H9 (cell line): ENCODE results near the gene SNCA. TPM values are rescaled to one million over a fixed set of nuclear protein-coding genes. Genes with fewer than 3 reads are reported as not detected.

Source experiments
- DNase-seq: peaks from one replicate; pipeline ENCODE4 v3.0.0-alpha.2; 2017
- H2AFZ ChIP-seq: one replicate; pipeline ENCODE4 v1.6.1; 2013; ENCODE audit warnings: mild to moderate bottlenecking, low read length, control low read depth, moderate library complexity
- H2AK5ac ChIP-seq: 2 replicates; pipeline ENCODE4 v1.6.1; 2013; ENCODE audit warnings: low read length, control low read depth, mixed read lengths; ENCODE audit not compliant: insufficient read length
- H2BK120ac ChIP-seq: one replicate; pipeline ENCODE4 v1.6.1; 2013; ENCODE audit warnings: low read depth, mild to moderate bottlenecking, low read length, control low read depth, inconsistent platforms; ENCODE audit not compliant: poor library complexity, severe bottlenecking
- H2BK12ac ChIP-seq: 2 replicates; pipeline ENCODE4 v1.6.1; 2013; ENCODE audit warnings: low read length, control low read depth, mixed read lengths, low read depth; ENCODE audit not compliant: insufficient read length
- H2BK15ac ChIP-seq: 2 replicates; pipeline ENCODE4 v1.6.1; 2013; ENCODE audit warnings: low read depth, low read length, control low read depth
- H2BK20ac ChIP-seq: one replicate; pipeline ENCODE4 v1.6.1; 2013; ENCODE audit warnings: low read depth, mild to moderate bottlenecking, low read length, control low read depth, inconsistent platforms; ENCODE audit not compliant: poor library complexity, severe bottlenecking
- H2BK5ac ChIP-seq: 2 replicates; pipeline ENCODE4 v1.6.1; 2013; ENCODE audit warnings: low read length, control low read depth, mixed read lengths; ENCODE audit not compliant: insufficient read length
- H3K14ac ChIP-seq: 2 replicates; pipeline ENCODE4 v1.6.1; 2013; ENCODE audit warnings: low read length, control low read depth; ENCODE audit not compliant: insufficient read depth
- H3K18ac ChIP-seq: 2 replicates; pipeline ENCODE4 v1.6.1; 2013; ENCODE audit warnings: low read depth, mild to moderate bottlenecking, mixed read lengths, low read length, control low read depth; ENCODE audit not compliant: insufficient read length
- H3K23ac ChIP-seq: 2 replicates; pipeline ENCODE4 v1.6.1; 2013; ENCODE audit warnings: low read length, control low read depth, mixed read lengths, low read depth; ENCODE audit not compliant: insufficient read length
- H3K23me2 ChIP-seq: 2 replicates; pipeline ENCODE4 v1.6.1; 2013; ENCODE audit warnings: low read depth, mild to moderate bottlenecking, mixed read lengths, low read length, control low read depth; ENCODE audit not compliant: insufficient read length, poor library complexity, severe bottlenecking
- H3K27ac ChIP-seq: 2 replicates; pipeline ENCODE4 v1.5.1; 2013; ENCODE audit warnings: low read length, control low read depth, mixed read lengths, low read depth; ENCODE audit not compliant: insufficient read length
- H3K27me3 ChIP-seq: 2 replicates; pipeline ENCODE4 v1.6.1; 2013; ENCODE audit warnings: low read length, control low read depth, inconsistent platforms; ENCODE audit not compliant: insufficient read depth
- H3K4ac ChIP-seq: 2 replicates; pipeline ENCODE4 v1.6.1; 2013; ENCODE audit warnings: low read depth, mild to moderate bottlenecking, control low read depth, inconsistent platforms, low read length, moderate library complexity
- H3K4me1 ChIP-seq: 2 replicates; pipeline ENCODE4 v1.6.1; 2013; ENCODE audit warnings: low read length, control low read depth, inconsistent platforms; ENCODE audit not compliant: insufficient read depth
- H3K4me2 ChIP-seq: 2 replicates; pipeline ENCODE4 v1.6.1; 2013; ENCODE audit warnings: low read length, control low read depth, mixed read lengths; ENCODE audit not compliant: insufficient read length, insufficient read depth
- H3K56ac ChIP-seq: 2 replicates; pipeline ENCODE4 v1.6.1; 2013; ENCODE audit warnings: low read depth, mild to moderate bottlenecking, mixed read lengths, low read length, control low read depth; ENCODE audit not compliant: insufficient read length
- H3K79me1 ChIP-seq: 2 replicates; pipeline ENCODE4 v1.6.1; 2013; ENCODE audit warnings: low read depth, mild to moderate bottlenecking, moderate library complexity, low read length, control low read depth, inconsistent platforms; ENCODE audit not compliant: insufficient read depth, poor library complexity, severe bottlenecking
- H3K79me2 ChIP-seq: 2 replicates; pipeline ENCODE4 v1.6.1; 2013; ENCODE audit warnings: low read length, control low read depth, inconsistent platforms; ENCODE audit not compliant: insufficient read depth
- H3K9ac ChIP-seq: 2 replicates; pipeline ENCODE4 v1.6.1; 2013; ENCODE audit warnings: low read length, control low read depth, mixed read lengths; ENCODE audit not compliant: insufficient read length; ENCODE audit errors: extremely low read depth
- H3K9me3 ChIP-seq: one replicate; pipeline ENCODE4 v1.6.1; 2013; ENCODE audit warnings: low read depth, low read length, inconsistent platforms; ENCODE audit not compliant: control insufficient read depth
- H3T11ph ChIP-seq: one replicate; pipeline ENCODE4 v1.6.1; 2013; ENCODE audit warnings: mild to moderate bottlenecking, low read length, control low read depth, inconsistent platforms
- H4K20me1 ChIP-seq: one replicate; pipeline ENCODE4 v1.6.1; 2013; ENCODE audit not compliant: control insufficient read depth, insufficient read length, insufficient read depth
- H4K5ac ChIP-seq: 2 replicates; pipeline ENCODE4 v1.6.1; 2013; ENCODE audit warnings: low read depth, mild to moderate bottlenecking, mixed read lengths, low read length, control low read depth; ENCODE audit not compliant: insufficient read length
- H4K8ac ChIP-seq: replicated peaks from 2 replicates; pipeline ENCODE4 v1.6.1; 2013; ENCODE audit warnings: low read length, control low read depth, mixed read lengths, low read depth; ENCODE audit not compliant: insufficient read length
- H4K91ac ChIP-seq: 2 replicates; pipeline ENCODE4 v1.6.1; 2013; ENCODE audit warnings: low read depth, mild to moderate bottlenecking, moderate library complexity, mixed read lengths, low read length, control low read depth; ENCODE audit not compliant: insufficient read length
- H3K27ac Mint-ChIP-seq, 3 experiments: 2 replicates in 2 of 3; 3 replicates in 1 of 3; pipeline ENCODE4 v1.8.0; 2020 to 2021; ENCODE audit warnings: mixed read lengths in 3 of 3, mild to moderate bottlenecking in 1 of 3, moderate library complexity in 1 of 3
- H3K27me3 Mint-ChIP-seq: 2 replicates; pipeline ENCODE4 v1.8.0; 2021; ENCODE audit warnings: low read depth, mild to moderate bottlenecking, moderate library complexity, mixed read lengths
- H3K36me3 Mint-ChIP-seq, 3 experiments: 2 replicates in 2 of 3; 3 replicates in 1 of 3; pipeline ENCODE4 v1.8.0; 2020 to 2021; ENCODE audit warnings: low read depth in 3 of 3, mixed read lengths in 3 of 3; ENCODE audit not compliant: insufficient read depth in 1 of 3
- H3K4me1 Mint-ChIP-seq, 2 experiments: 2 replicates each; pipeline ENCODE4 v1.8.0; 2020; ENCODE audit warnings: mixed read lengths in 2 of 2
- H3K4me3 Mint-ChIP-seq, 2 experiments: 2 replicates in 1 of 2; 3 replicates in 1 of 2; pipeline ENCODE4 v1.8.0; 2020 to 2021; ENCODE audit warnings: mild to moderate bottlenecking in 2 of 2, mixed read lengths in 2 of 2, moderate library complexity in 1 of 2
- H3K9me3 Mint-ChIP-seq, 2 experiments: 2 replicates in 1 of 2; 3 replicates in 1 of 2; pipeline ENCODE4 v1.8.0; 2020; ENCODE audit warnings: mild to moderate bottlenecking in 2 of 2, mixed read lengths in 2 of 2, moderate library complexity in 1 of 2
- WGBS: extraction: QIAGEN DNeasy Blood & Tissue Kit; methylation state at CpG from one replicate; pipeline ENCODE4 v1.1.7; 2013; ENCODE audit warnings: missing lambda C conversion rate, low lambda C conversion rate, mixed read lengths; ENCODE audit not compliant: insufficient read length; ENCODE audit errors: extremely low coverage; 5-methylcytosine and 5-hydroxymethylcytosine counted together
- total RNA-seq: library from RNA; stranded (reverse); gene quantifications from 2 replicates; pipeline ENCODE4 v1.2.1, GENCODE V29; 2021
- TF ChIP-seq, protein P1 (sequence below): fragments of 200-600 bp; sonication (generic); conservative IDR thresholded peaks from 3 replicates; pipeline ENCODE4 v1.8.0; 2021; ENCODE audit warnings: antibody characterized with exemption, mild to moderate bottlenecking

The SNCA gene
- total RNA-seq, 1 experiment from 2014 or later, result 8.5 TPM

DNA sequence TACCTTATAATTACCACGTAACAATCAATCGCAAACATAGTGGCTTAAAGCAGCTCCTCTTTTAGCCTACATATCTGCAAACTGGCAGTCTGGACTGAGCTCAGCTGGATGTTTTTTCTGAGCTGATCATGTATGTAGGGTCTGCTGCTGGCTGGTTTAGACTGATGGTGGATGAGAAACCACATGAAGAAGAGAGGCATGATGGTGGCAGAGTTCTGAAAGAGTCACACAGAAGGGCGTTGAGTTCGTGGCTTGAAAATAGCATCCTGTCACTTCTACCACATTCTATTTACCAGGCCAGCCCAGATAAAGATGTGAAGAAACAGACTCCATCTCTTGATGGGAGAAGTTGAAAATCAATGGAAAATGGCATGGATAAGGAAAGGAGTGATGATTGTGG, 151.3 kb downstream of the SNCA start:
- H4K5ac ChIP-seq, result no peak overlapping the region
- H3K9me3 Mint-ChIP-seq, result peaks cover 8 to 9% of the 10 kb centered on the region in 2 experiments
- no peak overlapping the region for H2BK5ac ChIP-seq

More for the DNA sequence above, 151.3 kb downstream of the SNCA start:
- Histone ChIP-seq H3T11ph (no peak overlapping the region), H3K27ac (no peak overlapping the region), H3K4ac (no peak overlapping the region), H4K20me1 (no peaks in the 10 kb centered on the region), H3K56ac (no peak overlapping the region), H3K4me1 (no peaks in the 10 kb centered on the region), H2BK12ac (no peak overlapping the region), H2BK20ac (no peak overlapping the region), H2BK15ac (no peak overlapping the region), H4K91ac (no peak overlapping the region), H3K9me3 (no peaks in the 10 kb centered on the region), H2AFZ (no peak overlapping the region), H3K14ac (no peak overlapping the region), H3K23ac (no peak overlapping the region), H2BK120ac (no peak overlapping the region), H3K79me2 (no peaks in the 10 kb centered on the region), H2AK5ac (no peak overlapping the region), H3K79me1 (no peaks in the 10 kb centered on the region), H3K27me3 (no peaks in the 10 kb centered on the region), H3K18ac (no peak overlapping the region), H3K4me2 (no peak overlapping the region), H3K23me2 (no peaks in the 10 kb centered on the region), H4K8ac (no peak overlapping the region), H3K9ac (no peak overlapping the region)
- Mint-ChIP-seq H3K4me3 (no peak overlapping the region), H3K4me1 (peaks cover 17 to 28% of the 10 kb centered on the region in 2 experiments), H3K27me3 (no peaks in the 10 kb centered on the region), H3K27ac (no peak overlapping the region; a peak in 1 of 7 replicates), H3K36me3 (peaks cover 0 to 49% (median 21%) of the 10 kb centered on the region in 3 experiments; a peak in 5 of 7 replicates)
- TF ChIP-seq, protein P1, sequence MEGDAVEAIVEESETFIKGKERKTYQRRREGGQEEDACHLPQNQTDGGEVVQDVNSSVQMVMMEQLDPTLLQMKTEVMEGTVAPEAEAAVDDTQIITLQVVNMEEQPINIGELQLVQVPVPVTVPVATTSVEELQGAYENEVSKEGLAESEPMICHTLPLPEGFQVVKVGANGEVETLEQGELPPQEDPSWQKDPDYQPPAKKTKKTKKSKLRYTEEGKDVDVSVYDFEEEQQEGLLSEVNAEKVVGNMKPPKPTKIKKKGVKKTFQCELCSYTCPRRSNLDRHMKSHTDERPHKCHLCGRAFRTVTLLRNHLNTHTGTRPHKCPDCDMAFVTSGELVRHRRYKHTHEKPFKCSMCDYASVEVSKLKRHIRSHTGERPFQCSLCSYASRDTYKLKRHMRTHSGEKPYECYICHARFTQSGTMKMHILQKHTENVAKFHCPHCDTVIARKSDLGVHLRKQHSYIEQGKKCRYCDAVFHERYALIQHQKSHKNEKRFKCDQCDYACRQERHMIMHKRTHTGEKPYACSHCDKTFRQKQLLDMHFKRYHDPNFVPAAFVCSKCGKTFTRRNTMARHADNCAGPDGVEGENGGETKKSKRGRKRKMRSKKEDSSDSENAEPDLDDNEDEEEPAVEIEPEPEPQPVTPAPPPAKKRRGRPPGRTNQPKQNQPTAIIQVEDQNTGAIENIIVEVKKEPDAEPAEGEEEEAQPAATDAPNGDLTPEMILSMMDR, result no peak
- whole genome bisulfite sequencing, result no CpG with 5 or more reads among the region's 4 CpGs
- no peak for DNase-seq
